Measurements from ENCODE around the gene TSSK6.

Gene TSSK6

GRCh38 chr19:19465436-19466070, 49.8 kb downstream of the TSSK6 start:
- no peak for DNase-seq (ENCODE audit: low read depth in 1 of 2, low spot score in 1 of 2)

GRCh38 chr19:19464339-19465098, 50.8 kb downstream of the TSSK6 start:
- no peak for DNase-seq (ENCODE audit: low read depth in 1 of 2, low spot score in 1 of 2)

Data from activated T-helper 1 cell treated with anti-CD3 and anti-CD28 coated beads, Interleukin-2, amount 50 U/mL, for 16 hours (primary cell).